GM12872 (cell line): Measurements from ENCODE around the gene AP2A2.

Experiments
- CTCF ChIP-seq: IDR thresholded peaks from 3 replicates; pipeline ENCODE4 v1.5.1; 2011; ENCODE audit warnings: low read depth, mild to moderate bottlenecking, low read length, moderate library complexity; ENCODE audit not compliant: insufficient read depth

The AP2A2 gene

GRCh38 chr11:910589-911030 lies 15.1 kb upstream of the AP2A2 start, which contains the start of gene CHID1:
TSS of gene CHID1 (minus strand) at chr11:910810. CDS start at chr11:904816, 5,994 bp downstream.
- no peak for TF ChIP-seq CTCF

GRCh38 chr11:911031-911889 lies 14.4 kb upstream of the AP2A2 start:
- TF ChIP-seq CTCF: no peak

GRCh38 chr11:911890-912219 lies 13.8 kb upstream of the AP2A2 start:
- TF ChIP-seq CTCF: no peak

GRCh38 chr11:912266-912665 lies 13.4 kb upstream of the AP2A2 start:
- TF ChIP-seq CTCF: no peak

- TF ChIP-seq CTCF: no peak
Observed at GRCh38 chr11:913043-913442, 12.6 kb upstream of the AP2A2 start.

- no peak for TF ChIP-seq CTCF
Observed at GRCh38 chr11:914204-914603, 11.5 kb upstream of the AP2A2 start.

- TF ChIP-seq CTCF: no peak
Observed at GRCh38 chr11:914747-915501, 10.7 kb upstream of the AP2A2 start.
